GM19035 (cell line): ENCODE data around the gene TMEM203.

Experiments used
- ATAC-seq: cut with Tn5 transposase; IDR thresholded peaks from one replicate; pipeline ENCODE4 v1.9.1; 2021; ENCODE audit not compliant: unreplicated experiment

TMEM203 gene

GRCh38 chr9:137219757-137220316, 14.4 kb upstream of the TMEM203 start:
- no peak for ATAC-seq

GRCh38 chr9:137218754-137219271, 13.4 kb upstream of the TMEM203 start:
- no peak for ATAC-seq

- no peak for ATAC-seq
Measured at GRCh38 chr9:137218212-137218753, 12.8 kb upstream of the TMEM203 start.

- no peak for ATAC-seq
Measured at GRCh38 chr9:137217276-137218211, 12.1 kb upstream of the TMEM203 start.

- ATAC-seq, result no peak
Measured at GRCh38 chr9:137216188-137216965, 10.9 kb upstream of the TMEM203 start.

- ATAC-seq, result no peak
Measured at GRCh38 chr9:137215196-137215986, 9.9 kb upstream of the TMEM203 start.

GRCh38 chr9:137214620-137215019, 9.2 kb upstream of the TMEM203 start:
- ATAC-seq, result no peak

GRCh38 chr9:137213160-137214060, 8.0 kb upstream of the TMEM203 start:
- no peak for ATAC-seq

- no peak for ATAC-seq
Measured at GRCh38 chr9:137212520-137212919, 7.1 kb upstream of the TMEM203 start.

- no peak for ATAC-seq
Measured at GRCh38 chr9:137211532-137211931, 6.1 kb upstream of the TMEM203 start.

- ATAC-seq, result no peak
Measured at GRCh38 chr9:137206602-137207001, 1.2 kb upstream of the TMEM203 start.

GRCh38 chr9:137204731-137205125, 720 bp downstream of the TMEM203 start:
- ATAC-seq, result no peak

- ATAC-seq, result no peak
Measured at GRCh38 chr9:137202966-137203365, 2.5 kb downstream of the TMEM203 start.

- no peak for ATAC-seq
Measured at GRCh38 chr9:137201205-137201868, 4.1 kb downstream of the TMEM203 start.

- peak; percentile 82 for ATAC-seq
Measured at GRCh38 chr9:137200311-137201204, 4.9 kb downstream of the TMEM203 start, which contains the start of gene TPRN. Gene TPRN (minus strand): TSS chr9:137200741. CDS start chr9:137200711, 30 bp downstream.

- ATAC-seq, result no peak
Measured at GRCh38 chr9:137199411-137200121, 5.9 kb downstream of the TMEM203 start.

GRCh38 chr9:137198902-137199283, 6.6 kb downstream of the TMEM203 start:
- no peak for ATAC-seq
